BE2C (cell line): Measurements from ENCODE around the gene SFT2D3.

ENCODE experiments used
- DNase-seq: peaks from one replicate; pipeline ENCODE4 v3.0.0-alpha.2; 2020
- H3K27me3 ChIP-seq: fragments of 250-450 bp; sonication (Bioruptor Pico); 2 replicates; pipeline ENCODE4 v1.5.1; 2020; ENCODE audit warnings: mild to moderate bottlenecking
- H3K36me3 ChIP-seq: fragments of 250-450 bp; sonication (Bioruptor Pico); 2 replicates; pipeline ENCODE4 v1.5.1; 2020; ENCODE audit warnings: mild to moderate bottlenecking
- H3K4me1 ChIP-seq: fragments of 250-450 bp; sonication (Bioruptor Pico); 2 replicates; pipeline ENCODE4 v1.5.1; 2020
- H3K4me3 ChIP-seq: 2 replicates; pipeline ENCODE4 v1.5.1; 2011; ENCODE audit warnings: low read depth, low read length
- H3K9me3 ChIP-seq: fragments of 250-450 bp; sonication (Bioruptor Pico); 2 replicates; pipeline ENCODE4 v1.5.1; 2020
- TF ChIP-seq, protein P1 (sequence below): IDR thresholded peaks from 2 replicates; pipeline ENCODE4 v1.5.1; 2012; ENCODE audit warnings: mild to moderate bottlenecking, low read depth, low read length

The SFT2D3 gene

DNA sequence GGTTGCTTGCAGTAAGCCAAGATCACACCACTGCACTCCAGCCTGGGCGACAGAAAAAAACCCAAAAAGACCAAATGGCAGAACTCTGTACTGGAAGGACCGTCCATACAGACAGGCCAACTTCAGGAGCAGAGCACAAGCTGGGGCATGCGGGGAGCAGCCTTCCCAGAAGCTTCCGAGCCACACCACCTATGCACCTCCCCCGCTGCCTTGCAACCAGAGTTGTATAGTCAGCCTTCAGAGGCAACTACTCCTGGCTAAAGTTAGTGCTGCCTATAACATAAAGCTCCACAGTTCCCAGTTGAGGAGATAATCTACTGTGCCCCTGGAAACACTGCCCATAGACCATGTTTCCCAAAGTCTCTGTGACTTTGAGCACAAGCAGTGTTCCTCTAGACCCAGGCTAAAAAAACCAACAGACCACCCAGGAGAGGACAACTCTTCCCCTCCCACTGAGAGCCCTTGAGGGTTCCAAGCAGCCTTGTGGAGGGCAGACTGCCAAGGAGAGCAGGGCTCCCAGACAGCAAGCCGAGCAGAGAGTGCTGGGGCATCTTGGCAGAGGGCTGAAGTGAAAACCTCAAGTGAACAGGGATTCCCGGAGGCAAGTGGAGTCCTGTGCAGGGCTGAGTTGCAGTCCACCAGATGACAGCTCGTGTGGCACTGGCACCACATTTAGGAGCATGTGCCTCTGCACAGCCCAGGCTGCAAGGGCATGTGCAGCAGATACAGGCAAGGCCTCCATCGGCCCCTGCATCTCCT is 6.8 kb downstream of the SFT2D3 start:
- no peak for DNase-seq
- Histone ChIP-seq H3K36me3 (peaks cover 12% of the 10 kb centered on the region), H3K4me3 (no peak overlapping the region), H3K9me3 (no peaks in the 10 kb centered on the region), H3K27me3 (no peaks in the 10 kb centered on the region), H3K4me1 (no peaks in the 10 kb centered on the region)
- TF ChIP-seq, protein P1, sequence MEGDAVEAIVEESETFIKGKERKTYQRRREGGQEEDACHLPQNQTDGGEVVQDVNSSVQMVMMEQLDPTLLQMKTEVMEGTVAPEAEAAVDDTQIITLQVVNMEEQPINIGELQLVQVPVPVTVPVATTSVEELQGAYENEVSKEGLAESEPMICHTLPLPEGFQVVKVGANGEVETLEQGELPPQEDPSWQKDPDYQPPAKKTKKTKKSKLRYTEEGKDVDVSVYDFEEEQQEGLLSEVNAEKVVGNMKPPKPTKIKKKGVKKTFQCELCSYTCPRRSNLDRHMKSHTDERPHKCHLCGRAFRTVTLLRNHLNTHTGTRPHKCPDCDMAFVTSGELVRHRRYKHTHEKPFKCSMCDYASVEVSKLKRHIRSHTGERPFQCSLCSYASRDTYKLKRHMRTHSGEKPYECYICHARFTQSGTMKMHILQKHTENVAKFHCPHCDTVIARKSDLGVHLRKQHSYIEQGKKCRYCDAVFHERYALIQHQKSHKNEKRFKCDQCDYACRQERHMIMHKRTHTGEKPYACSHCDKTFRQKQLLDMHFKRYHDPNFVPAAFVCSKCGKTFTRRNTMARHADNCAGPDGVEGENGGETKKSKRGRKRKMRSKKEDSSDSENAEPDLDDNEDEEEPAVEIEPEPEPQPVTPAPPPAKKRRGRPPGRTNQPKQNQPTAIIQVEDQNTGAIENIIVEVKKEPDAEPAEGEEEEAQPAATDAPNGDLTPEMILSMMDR, result no peak

DNA sequence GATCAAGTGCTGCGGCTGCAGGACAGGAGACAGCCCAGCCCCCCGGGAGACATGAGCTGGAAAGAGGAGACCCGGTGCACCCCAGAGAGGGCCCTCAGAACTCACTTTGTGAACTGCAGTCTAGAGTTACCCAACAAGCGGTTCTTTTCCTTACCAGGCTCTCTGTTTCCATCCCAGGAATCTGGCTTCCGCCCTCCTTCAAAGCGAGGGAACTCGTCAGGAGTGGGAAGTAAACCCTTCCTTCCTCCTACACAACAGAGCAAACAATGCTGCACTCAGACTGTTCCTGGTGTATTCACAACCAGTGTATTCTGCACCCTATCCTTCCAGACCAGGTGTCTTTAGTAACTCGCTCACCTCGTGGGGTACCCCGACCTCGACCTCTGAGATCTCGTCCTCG is 8.0 kb downstream of the SFT2D3 start:
- peaks cover 12% of the 10 kb centered on the region for H3K36me3 ChIP-seq
- H3K9me3 ChIP-seq, result no peaks in the 10 kb centered on the region
- no peaks in the 10 kb centered on the region for H3K27me3 ChIP-seq
- DNase-seq, result no peak
- no peak overlapping the region for H3K4me3 ChIP-seq
- TF ChIP-seq, protein P1, result no peak
- H3K4me1 ChIP-seq, result no peaks in the 10 kb centered on the region

GRCh38 chr2:127712999-127713398 is 11.7 kb downstream of the SFT2D3 start:
- no peak for DNase-seq
- H3K4me1 ChIP-seq, result no peaks in the 10 kb centered on the region
- H3K27me3 ChIP-seq, result no peaks in the 10 kb centered on the region
- no peaks in the 10 kb centered on the region for H3K9me3 ChIP-seq
- no peak overlapping the region for H3K4me3 ChIP-seq
- TF ChIP-seq, protein P1, result no peak
- H3K36me3 ChIP-seq, result peaks cover 5% of the 10 kb centered on the region

DNA sequence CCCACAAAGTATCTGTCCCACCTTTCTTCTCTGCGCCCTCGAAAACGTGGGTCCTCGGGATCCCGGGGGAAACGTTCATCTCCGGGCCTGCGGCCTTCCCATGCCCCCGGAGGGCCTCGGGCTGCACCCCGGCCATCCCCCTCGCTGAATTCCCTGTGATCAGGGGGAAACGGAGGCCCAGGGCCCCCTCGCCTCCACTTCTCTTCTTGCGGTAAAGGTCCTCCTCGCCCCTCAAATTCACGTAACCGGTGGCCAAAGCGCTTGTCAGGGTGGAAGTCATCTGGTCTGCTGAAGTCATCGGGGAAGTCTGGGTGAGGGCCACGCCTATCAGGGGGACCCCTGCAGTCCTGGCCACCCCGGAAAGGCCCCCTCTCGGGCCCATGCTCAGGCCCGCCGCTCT is 12.3 kb downstream of the SFT2D3 start:
- DNase-seq, result no peak
- Histone ChIP-seq H3K4me3 (no peak overlapping the region), H3K4me1 (no peaks in the 10 kb centered on the region), H3K36me3 (peaks cover 5% of the 10 kb centered on the region; the same call in 1 of the 2 replicates), H3K27me3 (no peaks in the 10 kb centered on the region), H3K9me3 (no peaks in the 10 kb centered on the region)
- TF ChIP-seq, protein P1, result no peak

- TF ChIP-seq, protein P1, result no peak
- Histone ChIP-seq H3K4me3 (no peak overlapping the region), H3K36me3 (peaks cover 9% of the 10 kb centered on the region), H3K27me3 (no peaks in the 10 kb centered on the region), H3K9me3 (no peaks in the 10 kb centered on the region), H3K4me1 (no peaks in the 10 kb centered on the region)
- DNase-seq, result no peak
Observed at GRCh38 chr2:127715778-127716449, 14.6 kb downstream of the SFT2D3 start.

DNA sequence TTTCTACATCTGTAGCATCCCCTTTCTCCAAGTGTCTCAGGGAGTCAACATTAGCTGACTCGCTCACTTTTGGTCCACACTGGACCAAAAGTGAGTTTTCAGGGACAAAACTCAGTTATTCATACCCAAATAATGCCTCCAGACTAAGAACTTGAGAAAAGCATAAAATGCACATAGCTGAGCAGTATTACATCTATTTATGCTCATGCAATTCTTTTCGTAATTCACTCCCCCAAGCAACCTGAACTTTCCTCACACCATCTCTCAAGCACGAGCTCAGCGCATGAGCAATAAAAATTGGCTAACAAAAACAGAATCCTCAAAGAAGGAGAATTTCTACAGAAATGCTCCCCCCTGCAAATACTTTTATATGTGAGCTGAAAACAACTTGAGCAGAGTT is 17.0 kb downstream of the SFT2D3 start:
- TF ChIP-seq, protein P1, result no peak
- no peak for DNase-seq

More for the DNA sequence above, 17.0 kb downstream of the SFT2D3 start:
- no peaks in the 10 kb centered on the region for H3K4me1 ChIP-seq
- no peaks in the 10 kb centered on the region for H3K9me3 ChIP-seq
- H3K27me3 ChIP-seq, result no peaks in the 10 kb centered on the region
- no peak overlapping the region for H3K4me3 ChIP-seq
- peaks cover 17% of the 10 kb centered on the region for H3K36me3 ChIP-seq
